Measurements from ENCODE around the gene CCNK.

DNA sequence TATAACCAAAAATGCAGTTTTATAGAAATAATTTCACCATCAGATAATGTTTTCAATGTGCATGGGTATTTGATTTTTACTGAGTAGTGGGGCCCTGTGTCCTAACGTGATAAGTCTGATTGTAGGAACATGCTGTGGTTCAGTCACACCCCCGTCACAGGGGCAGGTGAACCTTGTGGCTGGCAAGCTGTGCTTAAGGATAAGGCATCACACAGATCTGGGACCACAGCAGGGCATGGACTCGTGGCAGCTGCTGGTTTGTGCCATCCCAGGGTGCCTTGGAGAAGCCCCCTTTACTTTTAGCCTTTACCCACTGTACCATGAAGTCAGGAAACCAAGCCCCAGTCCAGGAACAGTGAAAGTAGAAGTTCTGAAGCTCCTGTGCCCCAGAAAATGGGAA lies 16.7 kb downstream of the CCNK start:
- TF ChIP-seq, protein P1, sequence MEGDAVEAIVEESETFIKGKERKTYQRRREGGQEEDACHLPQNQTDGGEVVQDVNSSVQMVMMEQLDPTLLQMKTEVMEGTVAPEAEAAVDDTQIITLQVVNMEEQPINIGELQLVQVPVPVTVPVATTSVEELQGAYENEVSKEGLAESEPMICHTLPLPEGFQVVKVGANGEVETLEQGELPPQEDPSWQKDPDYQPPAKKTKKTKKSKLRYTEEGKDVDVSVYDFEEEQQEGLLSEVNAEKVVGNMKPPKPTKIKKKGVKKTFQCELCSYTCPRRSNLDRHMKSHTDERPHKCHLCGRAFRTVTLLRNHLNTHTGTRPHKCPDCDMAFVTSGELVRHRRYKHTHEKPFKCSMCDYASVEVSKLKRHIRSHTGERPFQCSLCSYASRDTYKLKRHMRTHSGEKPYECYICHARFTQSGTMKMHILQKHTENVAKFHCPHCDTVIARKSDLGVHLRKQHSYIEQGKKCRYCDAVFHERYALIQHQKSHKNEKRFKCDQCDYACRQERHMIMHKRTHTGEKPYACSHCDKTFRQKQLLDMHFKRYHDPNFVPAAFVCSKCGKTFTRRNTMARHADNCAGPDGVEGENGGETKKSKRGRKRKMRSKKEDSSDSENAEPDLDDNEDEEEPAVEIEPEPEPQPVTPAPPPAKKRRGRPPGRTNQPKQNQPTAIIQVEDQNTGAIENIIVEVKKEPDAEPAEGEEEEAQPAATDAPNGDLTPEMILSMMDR (IDR thresholded peaks at IDR 0.05; ENCODE audit: low read depth, low read length) = no peak
- TF ChIP-seq POLR2A (IDR thresholded peaks at IDR 0.05; ENCODE audit: extremely low read depth, insufficient read length) = no peak
- TF ChIP-seq MYC (IDR thresholded peaks at IDR 0.05; ENCODE audit: low read depth, low read length) = no peak
- TF ChIP-seq, protein P2, sequence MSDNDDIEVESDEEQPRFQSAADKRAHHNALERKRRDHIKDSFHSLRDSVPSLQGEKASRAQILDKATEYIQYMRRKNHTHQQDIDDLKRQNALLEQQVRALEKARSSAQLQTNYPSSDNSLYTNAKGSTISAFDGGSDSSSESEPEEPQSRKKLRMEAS (IDR thresholded peaks at IDR 0.05; ENCODE audit: low read depth, low read length) = no peak

All from NB4 (cell line).